ENCODE results near the gene LINC00305.

DNA sequence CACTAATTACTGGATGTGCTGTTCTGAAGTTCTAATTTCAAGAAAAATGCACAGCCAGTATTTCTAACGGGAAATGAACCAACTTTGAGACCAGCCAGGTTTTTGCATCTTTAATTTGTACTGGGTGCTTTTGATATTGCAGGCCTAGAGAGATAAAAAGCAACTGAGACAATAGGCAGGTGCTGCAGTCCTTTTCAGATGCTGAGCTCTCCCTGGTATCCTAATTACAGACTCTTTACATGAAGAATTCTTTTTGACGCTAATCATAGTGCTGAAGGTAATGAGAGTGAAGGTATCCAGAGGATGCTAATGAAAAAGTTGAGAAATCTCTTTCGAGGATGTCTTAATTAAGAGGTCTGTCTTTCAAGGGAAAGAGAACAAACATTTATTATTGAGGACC, 93.9 kb downstream of the LINC00305 start:
- TF ChIP-seq AGO1 (IDR thresholded peaks at IDR 0.05; ENCODE audit: low read depth, low read length, poor library complexity, severe bottlenecking) (no peak), EP300 (IDR thresholded peaks at IDR 0.05; ENCODE audit: low read depth in 2 of 2, low read length in 2 of 2) (no peak), EP300 (CRISPR knock-in tag; IDR thresholded peaks at IDR 0.05; ENCODE audit: borderline replicate concordance) (no peak), JUN (CRISPR knock-in tag; IDR thresholded peaks at IDR 0.05) (no peak), CBX5 (CRISPR knock-in tag; IDR thresholded peaks at IDR 0.05; ENCODE audit: borderline replicate concordance) (no peak), PHF21A (CRISPR knock-in tag; IDR thresholded peaks at IDR 0.05) (no peak)
- TF ChIP-seq, protein P1, sequence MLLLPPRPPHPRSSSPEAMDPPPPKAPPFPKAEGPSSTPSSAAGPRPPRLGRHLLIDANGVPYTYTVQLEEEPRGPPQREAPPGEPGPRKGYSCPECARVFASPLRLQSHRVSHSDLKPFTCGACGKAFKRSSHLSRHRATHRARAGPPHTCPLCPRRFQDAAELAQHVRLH (CRISPR knock-in tag; IDR thresholded peaks at IDR 0.05; ENCODE audit: borderline replicate concordance, low read depth): no peak
- TF ChIP-seq, protein P2, sequence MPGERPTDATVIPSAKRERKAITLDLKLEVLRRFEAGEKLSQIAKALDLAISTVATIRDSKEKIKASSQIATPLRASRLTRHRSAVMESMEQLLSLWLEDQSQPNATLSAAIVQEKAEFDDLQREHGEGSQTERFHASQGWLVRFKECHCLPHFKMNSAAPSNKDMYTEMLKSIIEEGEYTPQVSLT (CRISPR knock-in tag; IDR thresholded peaks at IDR 0.05; ENCODE audit: borderline replicate concordance, low read depth): no peak
- TF ChIP-seq, protein P3, sequence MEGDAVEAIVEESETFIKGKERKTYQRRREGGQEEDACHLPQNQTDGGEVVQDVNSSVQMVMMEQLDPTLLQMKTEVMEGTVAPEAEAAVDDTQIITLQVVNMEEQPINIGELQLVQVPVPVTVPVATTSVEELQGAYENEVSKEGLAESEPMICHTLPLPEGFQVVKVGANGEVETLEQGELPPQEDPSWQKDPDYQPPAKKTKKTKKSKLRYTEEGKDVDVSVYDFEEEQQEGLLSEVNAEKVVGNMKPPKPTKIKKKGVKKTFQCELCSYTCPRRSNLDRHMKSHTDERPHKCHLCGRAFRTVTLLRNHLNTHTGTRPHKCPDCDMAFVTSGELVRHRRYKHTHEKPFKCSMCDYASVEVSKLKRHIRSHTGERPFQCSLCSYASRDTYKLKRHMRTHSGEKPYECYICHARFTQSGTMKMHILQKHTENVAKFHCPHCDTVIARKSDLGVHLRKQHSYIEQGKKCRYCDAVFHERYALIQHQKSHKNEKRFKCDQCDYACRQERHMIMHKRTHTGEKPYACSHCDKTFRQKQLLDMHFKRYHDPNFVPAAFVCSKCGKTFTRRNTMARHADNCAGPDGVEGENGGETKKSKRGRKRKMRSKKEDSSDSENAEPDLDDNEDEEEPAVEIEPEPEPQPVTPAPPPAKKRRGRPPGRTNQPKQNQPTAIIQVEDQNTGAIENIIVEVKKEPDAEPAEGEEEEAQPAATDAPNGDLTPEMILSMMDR (CRISPR knock-in tag; IDR thresholded peaks at IDR 0.05): no peak
- TF ChIP-seq, protein P4, sequence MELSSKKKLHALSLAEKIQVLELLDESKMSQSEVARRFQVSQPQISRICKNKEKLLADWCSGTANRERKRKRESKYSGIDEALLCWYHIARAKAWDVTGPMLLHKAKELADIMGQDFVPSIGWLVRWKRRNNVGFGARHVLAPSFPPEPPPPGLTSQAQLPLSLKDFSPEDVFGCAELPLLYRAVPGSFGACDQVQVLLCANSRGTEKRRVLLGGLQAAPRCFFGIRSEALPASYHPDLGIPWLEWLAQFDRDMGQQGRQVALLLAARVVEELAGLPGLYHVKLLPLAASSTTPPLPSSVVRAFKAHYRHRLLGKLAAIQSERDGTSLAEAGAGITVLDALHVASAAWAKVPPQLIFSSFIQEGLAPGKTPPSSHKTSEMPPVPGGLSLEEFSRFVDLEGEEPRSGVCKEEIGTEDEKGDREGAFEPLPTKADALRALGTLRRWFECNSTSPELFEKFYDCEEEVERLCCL (CRISPR knock-in tag; IDR thresholded peaks at IDR 0.05; ENCODE audit: borderline replicate concordance): no peak
- TF ChIP-seq, protein P5, sequence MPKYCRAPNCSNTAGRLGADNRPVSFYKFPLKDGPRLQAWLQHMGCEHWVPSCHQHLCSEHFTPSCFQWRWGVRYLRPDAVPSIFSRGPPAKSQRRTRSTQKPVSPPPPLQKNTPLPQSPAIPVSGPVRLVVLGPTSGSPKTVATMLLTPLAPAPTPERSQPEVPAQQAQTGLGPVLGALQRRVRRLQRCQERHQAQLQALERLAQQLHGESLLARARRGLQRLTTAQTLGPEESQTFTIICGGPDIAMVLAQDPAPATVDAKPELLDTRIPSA (CRISPR knock-in tag; IDR thresholded peaks at IDR 0.05; ENCODE audit: borderline replicate concordance): no peak
- TF ChIP-seq, protein P6, sequence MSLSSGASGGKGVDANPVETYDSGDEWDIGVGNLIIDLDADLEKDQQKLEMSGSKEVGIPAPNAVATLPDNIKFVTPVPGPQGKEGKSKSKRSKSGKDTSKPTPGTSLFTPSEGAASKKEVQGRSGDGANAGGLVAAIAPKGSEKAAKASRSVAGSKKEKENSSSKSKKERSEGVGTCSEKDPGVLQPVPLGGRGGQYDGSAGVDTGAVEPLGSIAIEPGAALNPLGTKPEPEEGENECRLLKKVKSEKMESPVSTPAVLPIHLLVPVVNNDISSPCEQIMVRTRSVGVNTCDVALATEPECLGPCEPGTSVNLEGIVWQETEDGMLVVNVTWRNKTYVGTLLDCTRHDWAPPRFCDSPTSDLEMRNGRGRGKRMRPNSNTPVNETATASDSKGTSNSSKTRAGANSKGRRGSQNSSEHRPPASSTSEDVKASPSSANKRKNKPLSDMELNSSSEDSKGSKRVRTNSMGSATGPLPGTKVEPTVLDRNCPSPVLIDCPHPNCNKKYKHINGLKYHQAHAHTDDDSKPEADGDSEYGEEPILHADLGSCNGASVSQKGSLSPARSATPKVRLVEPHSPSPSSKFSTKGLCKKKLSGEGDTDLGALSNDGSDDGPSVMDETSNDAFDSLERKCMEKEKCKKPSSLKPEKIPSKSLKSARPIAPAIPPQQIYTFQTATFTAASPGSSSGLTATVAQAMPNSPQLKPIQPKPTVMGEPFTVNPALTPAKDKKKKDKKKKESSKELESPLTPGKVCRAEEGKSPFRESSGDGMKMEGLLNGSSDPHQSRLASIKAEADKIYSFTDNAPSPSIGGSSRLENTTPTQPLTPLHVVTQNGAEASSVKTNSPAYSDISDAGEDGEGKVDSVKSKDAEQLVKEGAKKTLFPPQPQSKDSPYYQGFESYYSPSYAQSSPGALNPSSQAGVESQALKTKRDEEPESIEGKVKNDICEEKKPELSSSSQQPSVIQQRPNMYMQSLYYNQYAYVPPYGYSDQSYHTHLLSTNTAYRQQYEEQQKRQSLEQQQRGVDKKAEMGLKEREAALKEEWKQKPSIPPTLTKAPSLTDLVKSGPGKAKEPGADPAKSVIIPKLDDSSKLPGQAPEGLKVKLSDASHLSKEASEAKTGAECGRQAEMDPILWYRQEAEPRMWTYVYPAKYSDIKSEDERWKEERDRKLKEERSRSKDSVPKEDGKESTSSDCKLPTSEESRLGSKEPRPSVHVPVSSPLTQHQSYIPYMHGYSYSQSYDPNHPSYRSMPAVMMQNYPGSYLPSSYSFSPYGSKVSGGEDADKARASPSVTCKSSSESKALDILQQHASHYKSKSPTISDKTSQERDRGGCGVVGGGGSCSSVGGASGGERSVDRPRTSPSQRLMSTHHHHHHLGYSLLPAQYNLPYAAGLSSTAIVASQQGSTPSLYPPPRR (CRISPR knock-in tag; IDR thresholded peaks at IDR 0.05; ENCODE audit: borderline replicate concordance): no peak
- TF ChIP-seq, protein P7, sequence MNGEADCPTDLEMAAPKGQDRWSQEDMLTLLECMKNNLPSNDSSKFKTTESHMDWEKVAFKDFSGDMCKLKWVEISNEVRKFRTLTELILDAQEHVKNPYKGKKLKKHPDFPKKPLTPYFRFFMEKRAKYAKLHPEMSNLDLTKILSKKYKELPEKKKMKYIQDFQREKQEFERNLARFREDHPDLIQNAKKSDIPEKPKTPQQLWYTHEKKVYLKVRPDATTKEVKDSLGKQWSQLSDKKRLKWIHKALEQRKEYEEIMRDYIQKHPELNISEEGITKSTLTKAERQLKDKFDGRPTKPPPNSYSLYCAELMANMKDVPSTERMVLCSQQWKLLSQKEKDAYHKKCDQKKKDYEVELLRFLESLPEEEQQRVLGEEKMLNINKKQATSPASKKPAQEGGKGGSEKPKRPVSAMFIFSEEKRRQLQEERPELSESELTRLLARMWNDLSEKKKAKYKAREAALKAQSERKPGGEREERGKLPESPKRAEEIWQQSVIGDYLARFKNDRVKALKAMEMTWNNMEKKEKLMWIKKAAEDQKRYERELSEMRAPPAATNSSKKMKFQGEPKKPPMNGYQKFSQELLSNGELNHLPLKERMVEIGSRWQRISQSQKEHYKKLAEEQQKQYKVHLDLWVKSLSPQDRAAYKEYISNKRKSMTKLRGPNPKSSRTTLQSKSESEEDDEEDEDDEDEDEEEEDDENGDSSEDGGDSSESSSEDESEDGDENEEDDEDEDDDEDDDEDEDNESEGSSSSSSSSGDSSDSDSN (CRISPR knock-in tag; IDR thresholded peaks at IDR 0.05): no peak
